8988T (cell line): ENCODE data around the gene SCUBE2.
"Not testable (repeated sequence)": the region's sequence is repeated elsewhere in the genome, so short reads cannot be mapped to it uniquely, and the experiment has no call there.

Source experiments
- DNase-seq: peaks from one replicate; pipeline ENCODE4 v3.0.0; 2011

The SCUBE2 gene

DNA sequence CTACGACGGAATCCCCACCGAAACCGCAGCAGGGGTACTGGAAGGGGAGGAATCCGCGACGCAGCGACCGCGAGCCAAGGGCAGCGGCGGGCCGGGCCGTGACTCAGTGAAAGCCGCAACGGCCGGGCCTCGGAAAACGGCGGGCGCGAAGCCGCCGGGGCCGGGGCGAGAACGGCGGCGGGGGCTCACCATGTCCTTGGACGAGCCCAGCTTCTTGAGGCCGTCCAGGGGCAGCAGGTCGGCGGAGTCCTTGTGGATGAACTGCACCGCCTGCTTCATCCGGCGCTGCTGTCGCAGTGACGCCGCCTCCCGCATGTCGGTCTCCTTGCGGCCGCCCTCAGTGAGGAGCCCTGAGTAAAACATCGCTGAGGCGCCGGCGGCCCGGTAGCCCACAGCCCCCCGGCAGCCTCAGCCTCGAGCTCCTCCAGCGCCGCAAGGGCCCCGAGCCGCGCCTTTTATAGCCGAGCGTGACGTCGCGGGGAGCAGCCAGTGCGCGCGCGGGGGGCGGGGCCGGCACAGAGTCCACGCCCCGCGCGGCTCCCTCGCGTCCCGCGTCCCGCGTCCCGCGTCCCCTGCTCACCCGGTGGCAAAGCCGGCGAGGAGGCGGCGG, 87.7 kb downstream of the SCUBE2 start, which contains the start of gene NRIP3:
Gene NRIP3 (minus strand): TSS at position 429 of the 610 bp plus-strand sequence. CDS start 66 bp downstream, at position 363.
- DNase-seq = peak; percentile 61

DNA sequence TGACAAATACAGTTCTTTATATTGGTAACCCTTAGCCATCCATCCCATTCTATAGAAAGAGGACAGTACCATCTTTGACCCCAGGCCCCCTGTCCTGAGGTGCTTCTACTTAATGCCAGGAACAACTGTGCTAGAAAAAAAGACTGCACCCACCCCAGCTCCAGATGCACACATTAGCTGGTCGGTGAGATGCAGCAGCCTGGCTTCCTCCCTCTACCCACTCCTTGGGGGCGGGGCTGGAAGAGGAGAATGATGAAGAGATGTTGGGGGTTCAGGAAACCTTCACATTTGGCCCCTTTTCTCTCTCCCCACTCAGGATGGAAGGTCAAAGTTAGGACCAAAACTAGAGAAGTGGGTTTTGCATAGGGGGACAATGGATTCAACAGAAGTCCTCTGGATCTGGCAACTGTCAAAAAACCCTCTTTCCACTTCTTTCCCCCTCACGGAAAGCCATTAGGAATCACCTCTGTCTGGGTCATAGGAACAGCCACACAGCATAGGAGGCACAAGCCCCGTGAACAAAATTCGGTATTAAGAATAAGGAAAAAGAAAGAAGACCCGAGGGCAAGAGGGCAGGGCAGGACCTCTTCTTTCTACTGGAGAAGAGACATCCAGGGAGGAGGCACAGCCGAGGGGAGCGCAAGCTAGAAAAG, 88.4 kb downstream of the SCUBE2 start:
- no peak for DNase-seq

DNA sequence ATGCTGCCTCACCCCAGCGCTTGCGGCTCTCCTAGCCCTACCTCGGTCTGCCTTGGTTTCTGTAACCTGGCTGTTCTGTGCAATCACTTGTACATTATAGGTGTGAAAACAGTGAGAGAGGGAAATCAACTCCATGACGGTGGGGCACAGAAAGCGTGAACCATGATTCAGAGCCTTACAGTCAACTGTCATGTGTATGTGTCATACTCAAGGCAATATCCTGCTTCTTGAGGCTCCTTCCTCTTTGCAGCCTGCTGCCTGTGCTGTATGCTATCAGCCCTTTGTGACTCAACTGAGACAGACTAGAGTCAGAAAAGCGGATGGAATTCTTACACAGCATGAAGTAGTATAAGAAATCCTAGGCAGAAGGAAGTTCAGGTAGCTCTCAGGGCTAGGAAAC, 89.7 kb downstream of the SCUBE2 start:
- DNase-seq = peak; percentile 82

GRCh38 chr11:8998017-8998416, 93.4 kb downstream of the SCUBE2 start:
- DNase-seq = no peak

GRCh38 chr11:8997451-8997850, 93.9 kb downstream of the SCUBE2 start:
- DNase-seq = no peak

- no peak for DNase-seq
Observed at GRCh38 chr11:8989453-8989852, 101.9 kb downstream of the SCUBE2 start.

- DNase-seq = no peak
Observed at GRCh38 chr11:8988329-8989234, 102.8 kb downstream of the SCUBE2 start.

DNA sequence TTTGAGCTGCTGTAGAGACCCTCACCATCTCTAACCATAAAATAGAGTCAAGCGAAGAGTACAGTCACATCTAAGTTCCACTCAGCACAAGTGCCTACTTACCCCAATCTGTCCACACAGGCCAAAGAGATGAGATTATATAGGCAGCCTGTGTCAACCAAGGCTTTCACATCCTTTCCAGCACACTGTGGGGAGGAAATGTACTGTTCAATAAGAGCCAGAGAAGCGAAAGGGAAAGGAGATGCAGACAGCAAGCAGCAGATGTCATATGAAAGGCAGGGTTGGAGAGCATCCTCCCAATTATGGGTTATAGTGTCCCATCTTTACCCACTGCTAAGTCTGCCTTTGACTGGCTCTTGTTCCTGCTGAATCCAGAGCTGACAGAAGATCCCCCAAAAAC, 104.0 kb downstream of the SCUBE2 start:
- DNase-seq = no peak

DNA sequence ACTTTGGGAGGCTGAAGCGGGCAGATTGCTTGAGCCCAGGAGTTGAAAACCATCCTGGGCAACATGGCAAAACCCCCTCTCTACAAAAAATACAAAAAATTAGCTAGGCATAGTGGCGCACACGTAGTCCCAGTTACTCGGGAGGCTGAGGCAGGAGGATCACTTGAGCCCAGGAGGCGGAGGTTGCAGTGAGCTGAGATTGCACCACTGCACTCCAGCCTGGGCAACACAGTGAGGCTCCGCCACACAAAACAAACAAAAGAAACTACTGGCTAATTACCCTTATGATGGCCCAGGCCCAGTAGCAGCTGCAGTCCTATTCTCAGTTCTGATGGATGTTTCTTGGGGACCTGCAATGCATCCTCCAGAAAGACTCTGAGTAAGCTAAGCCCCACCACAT, 104.6 kb downstream of the SCUBE2 start:
- not testable (repeated sequence) for DNase-seq

GRCh38 chr11:8985462-8985861, 105.9 kb downstream of the SCUBE2 start:
- no peak for DNase-seq

DNA sequence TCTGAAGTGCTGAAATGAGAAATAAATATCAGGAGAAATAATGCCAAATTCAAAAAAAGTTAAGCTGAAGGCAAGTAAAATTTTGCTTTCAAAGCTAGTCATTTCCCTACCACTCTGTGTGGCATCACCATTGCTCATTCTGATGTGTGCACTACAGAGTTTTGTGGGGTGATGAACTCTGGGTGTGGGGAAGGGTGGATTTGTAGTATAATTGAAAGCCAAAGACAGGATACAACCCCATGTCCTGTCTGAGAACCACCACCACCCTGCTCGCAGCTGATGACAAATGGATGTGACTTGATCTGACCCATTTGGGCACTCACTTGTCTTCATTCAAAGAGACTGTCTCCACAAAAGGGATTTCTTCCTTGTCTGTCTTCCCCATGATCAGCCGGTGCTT, 107.8 kb downstream of the SCUBE2 start:
- DNase-seq = no peak

DNA sequence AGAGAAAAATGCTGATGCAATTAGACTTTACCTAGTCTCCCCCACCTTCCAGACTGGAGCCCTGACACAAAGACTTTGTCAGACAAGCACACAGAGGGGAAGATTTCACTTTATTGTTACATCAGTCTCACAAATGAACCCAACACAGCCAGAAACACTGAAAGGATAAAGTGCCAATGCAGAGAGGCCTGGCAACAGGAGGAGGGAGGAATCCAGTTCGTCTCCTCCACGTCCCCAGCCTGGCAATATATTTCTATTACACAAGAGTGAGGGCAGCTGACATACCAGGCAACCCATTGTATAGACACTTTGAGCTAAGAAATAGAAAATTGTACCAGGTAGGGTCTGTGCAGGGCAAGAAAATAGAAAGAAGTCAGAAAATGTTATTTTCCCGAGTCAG, 110.9 kb downstream of the SCUBE2 start:
- no peak for DNase-seq

- DNase-seq = not testable (repeated sequence)
Observed at GRCh38 chr11:8979365-8979764, 112.0 kb downstream of the SCUBE2 start.

DNA sequence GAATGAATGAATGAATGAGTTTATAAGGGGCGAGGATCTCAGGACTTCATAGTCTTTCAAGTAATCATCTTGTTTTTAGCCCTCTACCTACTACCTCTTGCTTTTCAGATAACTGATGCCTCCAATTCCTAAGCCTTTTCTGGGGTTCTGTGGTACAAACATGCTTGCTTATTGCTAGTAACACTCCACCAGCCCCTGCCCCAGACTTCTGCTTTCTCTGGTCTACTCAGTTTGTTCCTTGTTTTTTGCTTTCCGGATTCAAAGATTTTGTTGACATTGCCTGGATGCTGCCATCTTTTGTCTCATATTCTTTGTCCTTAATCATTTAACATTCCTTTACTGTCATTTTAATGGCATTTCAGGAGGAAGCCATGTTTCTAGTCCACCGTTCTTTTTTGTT, 118.3 kb downstream of the SCUBE2 start:
- DNase-seq = no peak

GRCh38 chr11:8971924-8972316, 119.5 kb downstream of the SCUBE2 start:
- DNase-seq = no peak

DNA sequence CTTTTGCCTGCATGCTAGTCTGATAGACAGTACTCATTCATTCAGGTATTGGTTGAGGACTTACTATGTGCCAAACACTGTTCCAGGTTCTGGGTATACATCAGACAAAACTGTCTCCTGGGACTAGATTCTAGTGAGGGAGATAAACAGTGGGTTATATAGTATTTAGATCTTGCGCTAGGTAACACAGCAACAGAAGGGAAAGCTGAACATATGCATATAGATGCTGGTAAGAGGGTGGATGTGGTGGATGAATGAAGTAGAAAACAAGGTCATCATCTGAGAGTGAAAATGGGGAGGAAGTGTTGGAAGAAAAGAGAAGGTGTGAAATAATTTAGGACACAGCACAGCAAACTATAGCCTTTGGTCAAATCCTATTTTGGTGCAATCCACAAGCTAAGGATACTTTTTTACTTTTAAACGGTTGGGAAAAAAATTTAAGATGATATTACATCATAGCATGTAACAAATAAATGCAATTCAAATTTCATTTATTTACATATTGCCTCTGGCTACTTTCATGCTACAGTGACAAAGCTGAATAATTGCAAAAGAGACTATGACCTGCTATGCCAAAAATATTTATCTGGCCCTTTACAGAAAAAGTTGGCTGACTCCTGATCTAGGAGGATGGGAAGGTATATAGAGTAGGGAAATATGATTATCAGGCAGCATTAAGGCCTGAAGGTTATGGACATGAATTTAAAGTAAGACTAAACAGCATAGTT, 120.0 kb downstream of the SCUBE2 start:
- no peak for DNase-seq
